ENCODE data around the gene LMBRD2. TPM values are rescaled to one million over a fixed set of nuclear protein-coding genes. Genes with fewer than 3 reads are reported as not detected.

The LMBRD2 gene
- total and polyA plus RNA-seq, 2 of the 8 experiments (the other 6 are each of a cell fraction or from before 2014, with no cell fraction given) = 1.1 to 4.1 TPM

DNA sequence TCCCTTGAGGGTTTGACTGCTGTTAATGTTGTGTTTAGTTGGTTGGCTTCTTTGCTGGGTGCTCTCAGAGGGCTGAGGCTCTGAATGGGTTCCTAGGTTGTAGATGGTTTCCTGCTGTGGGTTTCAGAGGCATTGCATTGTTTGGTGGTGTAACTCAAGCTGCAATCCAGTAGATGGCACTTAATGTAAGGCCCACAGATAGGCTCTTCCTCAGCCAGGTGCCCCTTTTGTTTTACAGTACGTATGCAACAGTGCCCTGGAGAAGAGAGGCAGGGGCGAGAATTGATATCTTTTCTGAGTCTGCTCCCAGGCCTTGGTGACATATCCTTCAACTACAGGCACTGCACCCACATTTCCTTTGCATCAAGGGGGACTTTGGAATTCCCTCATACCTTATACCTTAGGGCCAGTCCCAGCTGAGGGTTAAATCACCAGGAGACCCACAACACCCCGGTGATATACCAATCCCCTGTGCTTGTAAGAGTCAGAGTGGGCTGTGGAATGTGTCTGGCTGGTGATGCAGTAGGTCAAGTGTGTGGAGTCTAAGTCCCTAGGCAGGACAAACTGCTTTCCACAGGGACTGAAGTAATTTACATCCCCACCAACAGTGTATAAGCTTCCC, 78.0 kb downstream of the LMBRD2 start:
- no peaks in the 10 kb centered on the region; a peak in 1 of 7 replicates for H3K27me3 ChIP-seq (replicated peaks in 1 of 4; ENCODE audit: control insufficient read depth in 3 of 4, extremely low read depth in 1 of 4, insufficient read depth in 3 of 4, low read length in 3 of 4)
- H3K36me3 ChIP-seq (ENCODE audit: control insufficient read depth in 2 of 4, insufficient read depth in 4 of 4, low read length in 3 of 4) = no peaks in the 10 kb centered on the region
- no peak overlapping the region for H4K5ac ChIP-seq (ENCODE audit: insufficient read length, low read depth, low read length)
- WGBS, 2 experiments (ENCODE audit: extremely low coverage in 1 of 2, insufficient coverage in 1 of 2, insufficient read length in 1 of 2, insufficient replicate concordance in 2 of 2, low coverage in 1 of 2, low lambda C conversion rate in 2 of 2, missing lambda C conversion rate in 1 of 2) = 49% methylated on average over 3 of the region's 3 CpGs; no CpG with 5 or more reads in 1 of the 2 experiments
- peak; percentile 44 to 51 for DNase-seq (ENCODE audit: low read depth in 1 of 2, low spot score in 2 of 2)
- H2BK120ac ChIP-seq (replicated peaks; ENCODE audit: low read depth, low read length) = no peak overlapping the region
- H4K91ac ChIP-seq (replicated peaks; ENCODE audit: insufficient read length, low read length) = no peak overlapping the region
- H3K4me1 ChIP-seq (replicated peaks in 1 of 4; ENCODE audit: control insufficient read depth in 3 of 4, insufficient read depth in 4 of 4, low read length in 3 of 4) = peaks cover 0 to 4% (median 1%) of the 10 kb centered on the region in 4 experiments; a peak in 2 of 7 replicates
- H3K4me2 ChIP-seq (ENCODE audit: insufficient read depth in 1 of 2, low read depth in 2 of 2, low read length in 2 of 2) = peak overlapping the region in 1 of 2 experiments; percentile 9; a peak in 1 of 4 replicates
- H2AK5ac ChIP-seq (ENCODE audit: low read depth, low read length) = no peak overlapping the region
- no peak overlapping the region for H2BK5ac ChIP-seq (ENCODE audit: low read depth, low read length)
- H3K4ac ChIP-seq (replicated peaks; ENCODE audit: insufficient read length, low read depth, low read length) = peak overlapping the region; percentile 83
- H3K27ac ChIP-seq (ENCODE audit: low read depth, low read length) = no peak overlapping the region
- no peak overlapping the region for H3K9ac ChIP-seq (replicated peaks in 1 of 4; ENCODE audit: extremely low read depth in 1 of 4, low read depth in 3 of 4, low read length in 3 of 4)
- no peak overlapping the region for H4K8ac ChIP-seq (ENCODE audit: extremely low read depth, insufficient read depth, low read length)
- H3K23ac ChIP-seq (ENCODE audit: insufficient read length) = no peak overlapping the region
- no peak overlapping the region for H3K56ac ChIP-seq (replicated peaks; ENCODE audit: insufficient read length, low read depth, low read length)
- H2AFZ ChIP-seq (ENCODE audit: low read length) = 0 out of 2 replicates have a peak overlapping the region, but pooled peaks have one; percentile 90
- H2BK15ac ChIP-seq (ENCODE audit: low read length) = no peak overlapping the region
- no peaks in the 10 kb centered on the region for H3K9me3 ChIP-seq (ENCODE audit: insufficient read depth in 2 of 2, low read depth in 1 of 2, low read length in 1 of 2)
- H3K18ac ChIP-seq (ENCODE audit: extremely low read depth, low read length) = no peak overlapping the region
- H3K14ac ChIP-seq (ENCODE audit: insufficient read length) = no peak overlapping the region
- ChIA-PET POLR2A (ENCODE audit: partially characterized antibody) (interaction anchor here (1.3 kb wide), 1 partner anchor 168 kb away, joined by 6 read pairs; the partner anchor contains the start of gene NADK2), CTCF (ENCODE audit: partially characterized antibody) (interaction anchor here (0.6 to 3.8 kb wide), 9 partner anchors 9 to 325 kb away, joined by 3 to 26 read pairs (median 3); no protein-coding TSS in a partner anchor)
- no peak overlapping the region for H3K4me3 ChIP-seq (ENCODE audit: extremely low read depth in 1 of 4, insufficient read depth in 2 of 4, low read depth in 3 of 4, low read length in 4 of 4)
- H2BK12ac ChIP-seq (ENCODE audit: low read depth, low read length) = no peak overlapping the region
- H3K79me2 ChIP-seq (ENCODE audit: control insufficient read depth in 1 of 2, insufficient read depth in 2 of 2, low read length in 2 of 2) = no peaks in the 10 kb centered on the region
- no peaks in the 10 kb centered on the region for H4K20me1 ChIP-seq (replicated peaks in 1 of 2; ENCODE audit: control insufficient read depth in 1 of 2, insufficient read depth in 2 of 2, low read length in 2 of 2)
- no peaks in the 10 kb centered on the region for H3K23me2 ChIP-seq (ENCODE audit: low read depth, low read length)
- 0 out of 2 replicates have a peak overlapping the region, but pooled peaks have one; percentile 83 for H2BK20ac ChIP-seq (ENCODE audit: low read length)
- FAIRE-seq = peak; percentile 94
- H3K79me1 ChIP-seq (ENCODE audit: low read depth, low read length) = no peaks in the 10 kb centered on the region
- TF ChIP-seq ASH2L (IDR thresholded peaks at IDR 0.05; ENCODE audit: low read length) = peak; percentile 43
- TF ChIP-seq, protein P1, sequence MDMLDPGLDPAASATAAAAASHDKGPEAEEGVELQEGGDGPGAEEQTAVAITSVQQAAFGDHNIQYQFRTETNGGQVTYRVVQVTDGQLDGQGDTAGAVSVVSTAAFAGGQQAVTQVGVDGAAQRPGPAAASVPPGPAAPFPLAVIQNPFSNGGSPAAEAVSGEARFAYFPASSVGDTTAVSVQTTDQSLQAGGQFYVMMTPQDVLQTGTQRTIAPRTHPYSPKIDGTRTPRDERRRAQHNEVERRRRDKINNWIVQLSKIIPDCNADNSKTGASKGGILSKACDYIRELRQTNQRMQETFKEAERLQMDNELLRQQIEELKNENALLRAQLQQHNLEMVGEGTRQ (IDR thresholded peaks at IDR 0.05; ENCODE audit: low read length) = no peak
- TF ChIP-seq, protein P2, sequence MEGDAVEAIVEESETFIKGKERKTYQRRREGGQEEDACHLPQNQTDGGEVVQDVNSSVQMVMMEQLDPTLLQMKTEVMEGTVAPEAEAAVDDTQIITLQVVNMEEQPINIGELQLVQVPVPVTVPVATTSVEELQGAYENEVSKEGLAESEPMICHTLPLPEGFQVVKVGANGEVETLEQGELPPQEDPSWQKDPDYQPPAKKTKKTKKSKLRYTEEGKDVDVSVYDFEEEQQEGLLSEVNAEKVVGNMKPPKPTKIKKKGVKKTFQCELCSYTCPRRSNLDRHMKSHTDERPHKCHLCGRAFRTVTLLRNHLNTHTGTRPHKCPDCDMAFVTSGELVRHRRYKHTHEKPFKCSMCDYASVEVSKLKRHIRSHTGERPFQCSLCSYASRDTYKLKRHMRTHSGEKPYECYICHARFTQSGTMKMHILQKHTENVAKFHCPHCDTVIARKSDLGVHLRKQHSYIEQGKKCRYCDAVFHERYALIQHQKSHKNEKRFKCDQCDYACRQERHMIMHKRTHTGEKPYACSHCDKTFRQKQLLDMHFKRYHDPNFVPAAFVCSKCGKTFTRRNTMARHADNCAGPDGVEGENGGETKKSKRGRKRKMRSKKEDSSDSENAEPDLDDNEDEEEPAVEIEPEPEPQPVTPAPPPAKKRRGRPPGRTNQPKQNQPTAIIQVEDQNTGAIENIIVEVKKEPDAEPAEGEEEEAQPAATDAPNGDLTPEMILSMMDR (IDR thresholded peaks at IDR 0.05; ENCODE audit: control extremely low read depth in 1 of 3, insufficient read depth in 1 of 3, low read depth in 1 of 3, low read length in 3 of 3) = peak in 2 of 3 experiments; percentile 60 to 78; a peak in 3 of 4 replicates
- 0 out of 2 replicates have a peak, but pooled peaks have one; percentile 43 for TF ChIP-seq TCF12 (IDR thresholded peaks at IDR 0.05; ENCODE audit: low read depth, low read length)
- TF ChIP-seq SIN3A (conservative IDR thresholded peaks at IDR 0.05 in 1 of 2, IDR thresholded peaks at IDR 0.05 in 1 of 2; ENCODE audit: low read depth in 1 of 2, low read length in 2 of 2) = no peak
- no peak for TF ChIP-seq SP2 (IDR thresholded peaks at IDR 0.05; ENCODE audit: low read length)
- no peak for TF ChIP-seq CBX5 (IDR thresholded peaks at IDR 0.05; ENCODE audit: low read depth, low read length)
- no peak for TF ChIP-seq JUN (IDR thresholded peaks at IDR 0.05; ENCODE audit: low read depth, low read length)

All from H1 (cell line).